GM12875 (cell line): Measurements from ENCODE around the gene NME7.

ENCODE experiments used
- H3K4me3 ChIP-seq: one replicate; pipeline ENCODE4 v1.5.1; 2011; ENCODE audit warnings: low read depth, low read length, control low read depth
- TF ChIP-seq, protein P1 (sequence below): IDR thresholded peaks from 2 replicates; pipeline ENCODE4 v1.5.1; 2011; ENCODE audit warnings: low read depth, mild to moderate bottlenecking, control low read depth, inconsistent platforms, low read length, moderate library complexity, borderline replicate concordance; ENCODE audit not compliant: insufficient read depth

The NME7 gene

DNA sequence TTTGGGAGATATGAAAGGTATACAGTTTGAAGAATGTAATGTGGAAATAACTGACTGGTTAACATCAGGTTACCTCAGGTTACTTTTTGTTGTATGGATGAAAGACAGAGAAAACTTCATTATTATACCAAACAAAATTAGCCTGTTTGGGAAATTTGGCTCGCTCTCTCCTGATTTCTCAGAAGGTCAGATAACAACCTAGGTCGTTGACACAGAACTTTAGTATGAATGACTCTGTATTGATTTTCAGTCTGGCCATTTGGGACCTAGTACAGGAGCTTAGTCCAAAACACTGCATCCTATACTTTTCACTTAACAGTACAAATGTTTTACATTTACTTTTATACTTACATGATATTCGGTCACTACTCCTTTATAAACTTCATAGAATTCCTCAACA is 132.8 kb downstream of the NME7 start:
- TF ChIP-seq, protein P1, sequence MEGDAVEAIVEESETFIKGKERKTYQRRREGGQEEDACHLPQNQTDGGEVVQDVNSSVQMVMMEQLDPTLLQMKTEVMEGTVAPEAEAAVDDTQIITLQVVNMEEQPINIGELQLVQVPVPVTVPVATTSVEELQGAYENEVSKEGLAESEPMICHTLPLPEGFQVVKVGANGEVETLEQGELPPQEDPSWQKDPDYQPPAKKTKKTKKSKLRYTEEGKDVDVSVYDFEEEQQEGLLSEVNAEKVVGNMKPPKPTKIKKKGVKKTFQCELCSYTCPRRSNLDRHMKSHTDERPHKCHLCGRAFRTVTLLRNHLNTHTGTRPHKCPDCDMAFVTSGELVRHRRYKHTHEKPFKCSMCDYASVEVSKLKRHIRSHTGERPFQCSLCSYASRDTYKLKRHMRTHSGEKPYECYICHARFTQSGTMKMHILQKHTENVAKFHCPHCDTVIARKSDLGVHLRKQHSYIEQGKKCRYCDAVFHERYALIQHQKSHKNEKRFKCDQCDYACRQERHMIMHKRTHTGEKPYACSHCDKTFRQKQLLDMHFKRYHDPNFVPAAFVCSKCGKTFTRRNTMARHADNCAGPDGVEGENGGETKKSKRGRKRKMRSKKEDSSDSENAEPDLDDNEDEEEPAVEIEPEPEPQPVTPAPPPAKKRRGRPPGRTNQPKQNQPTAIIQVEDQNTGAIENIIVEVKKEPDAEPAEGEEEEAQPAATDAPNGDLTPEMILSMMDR: no peak

DNA sequence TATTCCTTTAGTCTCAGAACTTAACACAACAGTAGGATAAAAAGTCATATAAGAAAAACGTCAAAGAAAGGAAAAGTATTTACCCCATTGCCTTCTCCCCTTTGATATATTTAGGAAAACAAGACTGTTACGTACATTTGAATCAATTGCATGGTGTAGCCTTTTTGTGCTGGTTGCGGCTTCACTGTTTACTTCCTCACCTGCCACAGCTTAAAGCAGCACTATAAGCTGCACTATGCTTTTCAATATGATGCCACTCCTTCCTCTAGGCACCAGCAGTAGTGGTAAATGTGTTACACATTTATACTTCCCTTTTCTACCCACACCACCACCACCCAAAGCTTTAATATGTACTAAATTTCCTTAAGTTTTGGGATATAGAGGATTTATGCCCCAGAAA is 150.0 kb downstream of the NME7 start:
- TF ChIP-seq, protein P1: no peak

More for the DNA sequence above, 132.8 kb downstream of the NME7 start:
- H3K4me3 ChIP-seq: no peak overlapping the region

DNA sequence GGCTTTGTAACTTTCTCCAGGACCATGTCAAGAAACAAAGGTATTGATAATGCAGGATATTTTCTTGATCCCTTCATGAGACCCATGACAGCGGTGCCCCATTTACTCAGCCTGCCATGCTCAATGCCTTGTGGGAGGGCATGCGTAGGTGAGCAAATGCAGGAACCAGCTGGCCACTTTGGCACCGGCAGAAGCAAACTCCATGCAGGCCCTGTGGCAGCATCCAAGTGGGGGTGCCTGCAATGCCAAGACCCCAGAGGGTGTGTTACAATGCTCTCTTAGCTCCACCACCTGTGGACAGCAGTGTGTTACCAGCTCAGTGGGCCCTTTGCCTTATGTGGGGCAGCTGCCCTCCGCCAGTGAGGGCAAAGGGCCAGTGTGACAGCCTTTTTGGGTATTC is 153.0 kb downstream of the NME7 start:
- TF ChIP-seq, protein P1: no peak
- H3K4me3 ChIP-seq: no peak overlapping the region

More for the DNA sequence above, 150.0 kb downstream of the NME7 start:
- H3K4me3 ChIP-seq: no peak overlapping the region

DNA sequence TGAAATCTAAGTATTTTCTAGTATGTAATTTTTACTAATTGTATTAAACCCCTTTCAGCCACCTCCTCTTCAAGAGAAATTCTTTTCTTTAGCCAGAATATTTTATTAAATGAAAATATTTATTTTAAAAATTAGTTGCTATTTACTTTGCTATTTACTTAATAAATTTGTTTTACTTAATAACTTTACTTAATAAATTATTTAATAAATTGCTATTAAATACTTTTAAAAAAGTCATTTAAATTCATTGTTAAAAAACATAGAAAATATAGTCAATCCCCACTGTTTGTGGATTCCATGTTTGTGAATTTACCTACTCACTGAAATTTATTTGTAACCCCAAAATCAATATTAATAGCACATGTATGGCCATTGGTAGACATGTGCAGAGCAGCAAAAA is 155.5 kb downstream of the NME7 start:
- H3K4me3 ChIP-seq: no peak overlapping the region
- TF ChIP-seq, protein P1: no peak

DNA sequence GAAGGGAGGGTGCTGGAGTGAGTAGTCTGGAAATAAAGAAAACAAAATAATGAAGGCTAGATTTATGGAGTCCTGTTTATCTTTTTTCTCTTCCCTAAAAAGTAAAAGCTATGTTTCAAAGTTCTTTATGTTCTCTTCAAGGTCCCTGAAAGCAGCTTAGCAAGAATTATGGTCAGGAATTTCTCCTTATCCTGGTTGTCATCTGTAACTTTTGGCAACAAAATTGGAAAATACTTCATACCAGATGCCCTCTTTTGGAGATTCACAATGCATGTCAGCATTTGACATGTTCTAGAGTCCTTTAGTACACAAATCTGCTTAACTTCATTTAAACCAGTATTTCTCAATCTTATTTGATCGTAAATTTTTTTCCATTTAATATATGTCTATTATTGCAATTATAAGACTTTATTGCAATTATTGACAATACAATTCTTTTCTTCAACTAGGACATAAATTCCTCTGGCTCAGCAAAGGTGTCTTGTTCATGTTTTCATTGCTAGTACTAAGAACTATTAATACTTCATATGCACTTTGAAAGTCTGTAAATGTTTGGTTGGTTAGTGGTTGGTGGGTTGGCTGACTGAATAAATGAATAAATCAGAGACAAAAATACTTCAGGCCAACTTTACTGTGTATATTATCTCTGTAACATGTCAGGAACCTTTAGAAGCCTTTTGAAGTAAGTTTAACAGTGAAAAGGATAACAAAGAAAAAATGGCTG is 159.6 kb downstream of the NME7 start:
- no peak overlapping the region for H3K4me3 ChIP-seq
- TF ChIP-seq, protein P1: no peak

DNA sequence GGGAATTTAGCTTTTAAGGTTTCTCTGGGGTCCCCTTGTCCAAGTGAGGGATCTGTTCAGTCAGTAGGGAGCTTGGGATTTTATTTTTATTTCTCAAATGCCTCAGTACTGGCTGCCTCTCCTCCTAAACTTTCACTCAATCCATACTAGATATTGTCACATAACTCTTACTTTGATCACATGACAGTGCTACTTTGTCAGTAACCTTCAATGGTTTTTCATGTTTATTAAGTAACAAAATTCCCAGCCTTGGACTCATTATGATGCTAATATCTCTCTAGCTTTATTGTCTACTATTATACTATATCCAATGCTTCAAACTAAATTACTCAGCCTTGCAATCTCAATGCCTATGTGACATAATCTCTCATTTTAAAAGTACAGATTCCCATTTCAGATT is 163.4 kb downstream of the NME7 start:
- TF ChIP-seq, protein P1: no peak

More for the DNA sequence above, 163.4 kb downstream of the NME7 start:
- H3K4me3 ChIP-seq: no peak overlapping the region
